ENCODE measurements around the gene ZBTB21. TPM values are rescaled to one million over a fixed set of nuclear protein-coding genes. Genes with fewer than 3 reads are reported as not detected.

The ZBTB21 gene
- total and polyA plus RNA-seq, 9 of the 15 experiments (the other 6 are each of a cell fraction or from before 2014, with no cell fraction given), result 2.2 to 15.2 (median 8.7) TPM

GRCh38 chr21:42010507-42011495, 641 bp upstream of the ZBTB21 start (continued):
- no peak for TF ChIP-seq ARHGAP35 (IDR thresholded peaks at IDR 0.05; ENCODE audit: partially characterized antibody)
- no peak for TF ChIP-seq MEF2D (tag; conservative IDR thresholded peaks at IDR 0.05; ENCODE audit: low read depth)
- no peak for TF ChIP-seq CBX8 (IDR thresholded peaks at IDR 0.05; ENCODE audit: borderline replicate concordance, extremely low read depth, low read depth, low read length, poor library complexity, severe bottlenecking)
- no peak for TF ChIP-seq ZNF280A (IDR thresholded peaks at IDR 0.05; ENCODE audit: low read depth, partially characterized antibody)
- TF ChIP-seq RFX7 (CRISPR knock-in tag; IDR thresholded peaks at IDR 0.05), result no peak
- peak; percentile 67 for TF ChIP-seq MYC (IDR thresholded peaks at IDR 0.05; ENCODE audit: low read depth, low read length)
- no peak for TF ChIP-seq MYC (CRISPR knock-in tag; IDR thresholded peaks at IDR 0.05; ENCODE audit: borderline replicate concordance, low read depth)
- no peak for TF ChIP-seq PRPF4 (IDR thresholded peaks at IDR 0.05; ENCODE audit: insufficient read depth, low read depth, low read length, poor library complexity, severe bottlenecking)
- TF ChIP-seq FUS (optimal IDR thresholded peaks at IDR 0.05; ENCODE audit: low read depth, low read length), result no peak
- no peak for TF ChIP-seq MCM5 (IDR thresholded peaks at IDR 0.05; ENCODE audit: low read depth)
- no peak for TF ChIP-seq ZNF444 (CRISPR knock-in tag; IDR thresholded peaks at IDR 0.05)
- peak; percentile 49 for TF ChIP-seq FIP1L1 (IDR thresholded peaks at IDR 0.05; ENCODE audit: low read depth, low read length, poor library complexity, severe bottlenecking)
- no peak for TF ChIP-seq ZNF23 (CRISPR knock-in tag; IDR thresholded peaks at IDR 0.05)
- TF ChIP-seq RERE (CRISPR knock-in tag; IDR thresholded peaks at IDR 0.05; ENCODE audit: borderline replicate concordance), result peak; percentile 54; the same call in 1 of the 2 replicates
- no peak for TF ChIP-seq PPARD (CRISPR knock-in tag; IDR thresholded peaks at IDR 0.05)
- no peak for TF ChIP-seq KAT2B (IDR thresholded peaks at IDR 0.05; ENCODE audit: low read depth, low read length)
- TF ChIP-seq TEAD2 (tag; IDR thresholded peaks at IDR 0.05), result no peak
- no peak for TF ChIP-seq GTF2A2 (tag; IDR thresholded peaks at IDR 0.05)
- no peak for TF ChIP-seq SP2 (IDR thresholded peaks at IDR 0.05; ENCODE audit: extremely low read depth, low read depth, low read length, poor library complexity, severe bottlenecking)
- no peak for TF ChIP-seq KHSRP (IDR thresholded peaks at IDR 0.05)

All from K562 (cell line).